Heart left ventricle (tissue), 16 donors: Measurements from ENCODE around the gene SUN1. TPM values are rescaled to one million over a fixed set of nuclear protein-coding genes. Genes with fewer than 3 reads are reported as not detected.

ENCODE experiments used
- ATAC-seq, 4 donors: fragments of 200-7000 bp; cut with Tn5 transposase; one replicate each; pipeline ENCODE4 v1.9.1; 2020 to 2022; ENCODE audit warnings: moderate library complexity in 4 of 4, mild to moderate bottlenecking in 3 of 4, moderate number of reproducible peaks in 1 of 4
- DNase-seq, 5 donors: peaks; one replicate each; pipeline ENCODE4 v3.0.0-alpha.2; 2020
- H3K27ac ChIP-seq, 12 donors: fragments of 200-600 bp; sonication (generic) in 4 of 12; one replicate each; pipeline versions ENCODE4 v1.5.0 to v1.8.0; 2016 to 2022; ENCODE audit warnings: mild to moderate bottlenecking in 2 of 12
- H3K27me3 ChIP-seq, 9 donors: fragments of 200-600 bp; sonication (generic) in 2 of 9; one replicate each; pipeline versions ENCODE4 v1.5.1 to v1.8.0; 2016 to 2022; ENCODE audit warnings: mild to moderate bottlenecking in 3 of 9
- H3K36me3 ChIP-seq, 9 donors: fragments of 200-600 bp; sonication (generic) in 2 of 9; one replicate each; pipeline versions ENCODE4 v1.5.0 to v1.8.0; 2018 to 2022; ENCODE audit warnings: mild to moderate bottlenecking in 2 of 9
- H3K4me1 ChIP-seq, 12 donors: fragments of 200-600 bp; sonication (generic) in 4 of 12; one replicate each; pipeline versions ENCODE4 v1.5.0 to v1.8.0; 2016 to 2022; ENCODE audit warnings: mild to moderate bottlenecking in 3 of 12
- H3K4me3 ChIP-seq, 12 donors: fragments of 200-600 bp; sonication (generic) in 4 of 12; one replicate each; pipeline versions ENCODE4 v1.5.0 to v1.8.0; 2017 to 2022; ENCODE audit warnings: mild to moderate bottlenecking in 9 of 12, moderate library complexity in 4 of 12
- H3K9me3 ChIP-seq, 12 donors: fragments of 200-600 bp; sonication (generic) in 4 of 12; one replicate each; pipeline versions ENCODE4 v1.5.0 to v1.8.0; 2016 to 2022; ENCODE audit warnings: mild to moderate bottlenecking in 1 of 12
- CTCF ChIP-seq, 12 donors: fragments of 200-600 bp; sonication (generic) in 4 of 12; IDR thresholded peaks; one replicate each; pipeline versions ENCODE4 v1.5.0 to v1.8.0; 2018 to 2022; ENCODE audit warnings: antibody characterized with exemption in 12 of 12, mild to moderate bottlenecking in 5 of 12
- POLR2A ChIP-seq, 2 donors: fragments of 450-650 bp; IDR thresholded peaks; one replicate each; pipeline ENCODE4 v1.6.1; 2017; ENCODE audit warnings: antibody characterized with exemption in 2 of 2, mild to moderate bottlenecking in 2 of 2, moderate library complexity in 2 of 2
- WGBS, 4 donors: extraction: QIAGEN DNeasy Blood & Tissue Kit in 2 of 4; methylation state at CpG; one replicate each; pipeline versions ENCODE4 v1.1.5 to v1.1.7; 2013 to 2018; 5-methylcytosine and 5-hydroxymethylcytosine counted together
- intact Hi-C, 10 donors: fragments of 100-400 bp; cut with DNase I; formaldehyde crosslinking; loops; one replicate each; pipeline versions ENCODE4 v1.11.1 to v1.14.2; 2022
- polyA plus RNA-seq, 2 donors: library from polyadenylated mRNA; stranded (reverse); fragments of 200-250 nt; gene quantifications; one replicate each; pipeline ENCODE4 v1.2.3, GENCODE V29; 2013
- total RNA-seq, 9 donors: library from RNA; depleted of rRNA in 2 of 9; stranded (reverse); fragments of >200 nt in 2 of 9; fragmentation: NEBNext Ultra II Directional in 3 of 9; extraction: Animal tissue kit (Norgen Biotek cat#: 25700) in 3 of 9; gene quantifications; one replicate each; pipeline versions ENCODE4 v1.1.0 to v1.2.4, GENCODE V29; 2016 to 2023
- donor health status: ischemic (EF 13 %, LVEDD 7.1; RV severe dilation, severe dysfunction).
- donor health status: healthy with polysubstance abuse.
- donor health status: DM: no; HTN: yes; CAD: no.
- donor health status: DM: no; HTN: no; CAD: no.
- donor health status: ischemic (EF 25% LVEDD 6.9; RV normal size, moderate dysfunction).
- donor health status: ischemic (EF 25% LVEDD 5.7; RV mildly dilated, moderate dysfunction).
- donor health status: healthy.
- donor health status: DM: yes; HTN: yes; CAD: no.
- donor health status: ischemic (EF 35%, LVEDD 5.7; RV mildly dilated, moderate dysfunction).
- donor health status: nonischemic (EF 11% LVEDD 7.7; RV severe dilation, severe dysfunction).
- donor health status: DM: yes; HTN: yes; CAD: no.
- donor health status: PGD.
- donor health status: ischemic (EF 29% LVEDD 5.4; RV normal size, mild dysfunction).
- donor health status: nonischemic (EF 23%, LVEDD 6.1; RV moderate dilation, normal function).

SUN1 gene
- total and polyA plus RNA-seq, 11 donors = 111 to 203 (median 151) TPM

- peak in 1 of 5 donors; percentile 22 for DNase-seq
- intact Hi-C loops = loop anchor here in 2 of 10 donors (5.0 to 10.0 kb wide), 2 partner anchors 33 to 150 kb away; no protein-coding TSS in a partner anchor
- no peak overlapping the region for H3K4me3 ChIP-seq
- no peak overlapping the region for H3K27ac ChIP-seq
- H3K36me3 ChIP-seq = no peaks in the 10 kb centered on the region
- no peaks in the 10 kb centered on the region for H3K9me3 ChIP-seq
- 77 to 95% (median 89%) methylated on average over 5 to 16 of the region's 16 CpGs for WGBS, 4 donors
- H3K4me1 ChIP-seq = peaks cover 0 to 14% (median 0%) of the 10 kb centered on the region in 12 donors
- TF ChIP-seq POLR2A (IDR thresholded peaks at IDR 0.05) = no peak
- H3K27me3 ChIP-seq = no peaks in the 10 kb centered on the region
- ATAC-seq = no peak
These were observed 82.4 kb downstream of the SUN1 start for GRCh38 chr7:914521-915194.

DNA sequence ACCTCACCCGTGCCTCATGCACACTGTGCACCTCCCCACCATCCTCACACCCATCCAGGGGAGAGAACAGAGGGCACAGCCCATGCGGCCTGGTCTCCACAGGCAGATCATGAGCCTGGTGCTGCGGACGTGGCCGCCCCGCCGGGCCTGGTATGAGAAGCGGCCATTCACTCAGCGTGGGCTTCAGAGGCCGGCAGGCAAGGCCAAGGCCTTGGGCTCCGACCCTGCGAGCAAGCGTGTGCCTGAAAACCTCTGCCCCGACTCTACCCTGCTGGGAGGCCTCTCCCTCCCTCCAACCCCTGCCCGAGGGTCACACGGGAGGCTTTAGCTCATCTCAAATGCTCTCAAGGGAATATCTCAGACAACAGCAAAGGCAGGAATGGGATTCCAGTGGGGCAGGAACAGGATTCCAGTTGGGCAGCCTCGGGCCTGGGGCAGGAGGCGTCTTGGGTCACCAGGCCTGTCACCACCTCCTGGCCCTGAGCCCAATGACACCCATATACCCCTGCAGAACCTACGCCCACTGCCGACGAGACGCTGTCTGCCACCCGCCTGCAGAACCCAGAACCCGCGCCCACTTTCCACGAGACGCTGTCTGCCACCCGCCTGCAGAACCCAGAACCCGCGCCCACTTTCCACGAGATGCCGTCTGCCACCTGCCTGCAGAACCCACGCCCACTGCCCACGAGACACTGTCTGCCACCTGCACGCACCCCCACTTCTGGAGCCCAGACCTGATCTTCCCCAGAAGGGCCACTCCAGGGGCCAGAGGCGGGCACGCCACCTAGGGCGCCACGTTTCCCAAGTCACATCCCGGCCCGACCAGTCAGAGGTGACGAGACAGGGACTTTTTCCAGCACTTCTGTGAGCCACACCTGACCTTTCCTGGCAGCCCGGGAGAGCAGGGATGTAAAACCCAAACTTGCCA lies 83.3 kb downstream of the SUN1 start:
- no peak overlapping the region for H3K27ac ChIP-seq
- intact Hi-C loops = loop anchor here in 2 of 10 donors (10.0 kb wide), 1 partner anchor 149 kb away; no protein-coding TSS in a partner anchor

DNA sequence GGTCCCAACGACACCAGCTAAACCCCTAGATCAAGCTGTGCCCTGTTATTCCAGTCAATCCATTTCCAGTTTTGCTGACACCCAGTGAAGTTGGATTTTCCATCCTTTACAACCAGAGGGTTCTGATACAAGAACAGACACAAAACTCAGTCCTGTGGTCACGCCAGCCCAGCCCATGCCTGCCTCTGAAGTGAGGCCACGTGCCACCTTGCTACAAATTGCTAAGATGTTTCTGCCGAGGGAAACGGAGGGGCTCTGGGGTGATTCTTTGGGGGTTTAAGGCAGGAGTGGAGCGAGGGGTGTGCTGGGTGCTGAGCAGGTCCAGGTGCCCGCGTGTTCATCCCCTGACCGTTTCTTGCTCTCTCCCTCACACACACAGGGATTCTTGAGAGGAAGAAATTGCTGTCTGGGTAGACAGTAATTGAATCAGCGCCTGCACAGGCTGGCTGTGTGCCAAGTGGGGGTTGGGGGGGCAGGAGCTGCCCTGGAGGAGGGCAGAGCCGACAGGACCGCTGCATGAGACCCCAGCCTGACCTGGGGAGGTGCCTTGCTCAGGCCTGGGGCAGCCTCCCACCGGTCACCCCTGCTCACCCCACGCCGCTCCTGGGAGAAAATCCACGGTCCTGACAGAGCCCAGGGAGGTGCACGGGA lies 84.1 kb downstream of the SUN1 start:
- 26 to 50% (median 33%) methylated on average over 10 to 17 of the region's 17 CpGs for WGBS, 4 donors
- TF ChIP-seq CTCF (IDR thresholded peaks at IDR 0.05) = no peak
- TF ChIP-seq POLR2A (IDR thresholded peaks at IDR 0.05) = no peak
- Histone ChIP-seq H3K9me3 (no peaks in the 10 kb centered on the region), H3K4me3 (no peak overlapping the region), H3K27ac (no peak overlapping the region), H3K27me3 (no peaks in the 10 kb centered on the region), H3K4me1 (peaks cover 0 to 6% (median 0%) of the 10 kb centered on the region in 12 donors), H3K36me3 (no peaks in the 10 kb centered on the region)
- intact Hi-C loops = loop anchor here in 2 of 10 donors (10.0 kb wide), 1 partner anchor 148 kb away; no protein-coding TSS in a partner anchor
- no peak for ATAC-seq
- DNase-seq = peak in 3 of 5 donors; percentile 16 to 67 (median 25)

More for the DNA sequence above, 83.3 kb downstream of the SUN1 start:
- peaks cover 0 to 6% (median 0%) of the 10 kb centered on the region in 12 donors for H3K4me1 ChIP-seq
- ATAC-seq (no peak), DNase-seq (peak in 3 of 5 donors; percentile 6 to 60 (median 17))
- no peaks in the 10 kb centered on the region for H3K36me3 ChIP-seq
- H3K4me3 ChIP-seq = no peak overlapping the region
- no peaks in the 10 kb centered on the region for H3K27me3 ChIP-seq
- H3K9me3 ChIP-seq = no peaks in the 10 kb centered on the region
- no peak for TF ChIP-seq POLR2A (IDR thresholded peaks at IDR 0.05)
- TF ChIP-seq CTCF (IDR thresholded peaks at IDR 0.05) = no peak
- WGBS, 4 donors = 86 to 92% (median 88%) methylated on average over 42 to 43 of the region's 43 CpGs

DNA sequence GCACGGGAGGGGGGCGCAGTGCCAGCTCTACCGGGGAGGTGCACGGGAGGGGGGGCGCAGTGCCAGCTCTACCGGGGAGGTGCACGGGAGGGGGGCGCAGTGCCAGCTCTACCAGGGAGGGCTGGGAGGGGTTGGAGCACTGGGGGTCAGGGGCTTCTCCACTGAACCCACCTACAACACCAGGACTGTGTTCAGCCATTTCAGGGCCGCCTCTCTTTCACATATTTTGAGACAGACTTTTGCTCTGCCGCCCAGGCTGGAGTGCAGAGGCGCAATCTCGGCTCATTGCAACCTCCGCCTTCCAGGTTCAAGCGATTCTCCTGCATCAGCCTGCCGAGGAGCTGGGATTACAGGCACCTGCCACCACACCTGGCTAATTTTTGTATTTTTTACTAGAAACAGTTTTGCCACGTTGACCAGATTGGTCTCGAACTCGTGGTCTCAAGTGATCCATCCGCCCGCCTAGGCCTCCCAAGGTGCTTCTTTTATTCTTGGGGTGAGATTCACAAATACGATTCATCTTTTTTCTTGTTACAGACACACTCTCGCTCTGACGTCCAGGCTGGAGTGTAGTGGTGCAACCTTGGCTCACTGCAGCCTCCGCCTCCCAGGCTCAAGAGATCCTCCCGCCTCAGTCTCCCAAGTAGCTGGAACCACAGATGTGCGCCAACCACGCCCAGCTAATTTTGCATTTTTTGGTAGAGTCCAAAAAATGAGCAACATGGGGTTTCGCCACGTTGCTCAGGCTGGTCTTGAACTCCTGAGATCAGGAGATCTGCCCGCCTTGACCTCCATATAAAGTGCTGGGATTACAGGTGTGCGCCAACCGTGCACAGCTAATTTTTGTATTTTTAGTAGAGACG lies 85.2 kb downstream of the SUN1 start:
- Histone ChIP-seq H3K4me3 (no peak overlapping the region), H3K9me3 (no peaks in the 10 kb centered on the region), H3K36me3 (no peaks in the 10 kb centered on the region), H3K4me1 (peaks cover 0 to 15% (median 0%) of the 10 kb centered on the region in 12 donors), H3K27me3 (peaks cover 0 to 5% (median 0%) of the 10 kb centered on the region in 9 donors), H3K27ac (no peak overlapping the region)
- ATAC-seq (no peak), DNase-seq (peak in 3 of 5 donors; percentile 14 to 27 (median 15))
- intact Hi-C loops = loop anchor here in 2 of 10 donors (10.0 kb wide), 1 partner anchor 147 kb away; no protein-coding TSS in a partner anchor
- WGBS, 4 donors = 87 to 93% (median 88%) methylated on average over 25 to 30 of the region's 33 CpGs
- TF ChIP-seq CTCF (IDR thresholded peaks at IDR 0.05) (no peak), POLR2A (IDR thresholded peaks at IDR 0.05) (no peak)
